ENCODE data around the gene LMBRD1. TPM values are rescaled to one million over a fixed set of nuclear protein-coding genes. Genes with fewer than 3 reads are reported as not detected.
"Not testable (repeated sequence)": the region's sequence is repeated elsewhere in the genome, so short reads cannot be mapped to it uniquely, and the experiment has no call there.

Gene LMBRD1
- total RNA-seq, 2 experiments from 2014 or later = 19.6 to 22.5 TPM

GRCh38 chr6:69819138-69819537 is 22.3 kb upstream of the LMBRD1 start:
- Mint-ChIP-seq H3K27me3 (ENCODE audit: low read depth) (no peaks in the 10 kb centered on the region), H3K4me1 (ENCODE audit: low read depth) (peaks cover 31% of the 10 kb centered on the region), H3K27ac (no peak overlapping the region), H3K36me3 (ENCODE audit: low read depth) (no peaks in the 10 kb centered on the region), H3K4me3 (no peak overlapping the region), H3K9me3 (ENCODE audit: insufficient read depth) (no peaks in the 10 kb centered on the region)
- ChIA-PET CTCF (interaction anchor here (2.5 kb wide), 1 partner anchor 22 kb away, joined by 11 read pairs; the partner anchor contains the start of gene LMBRD1), POLR2A (interaction anchor here (0.7 kb wide), 1 partner anchor 17 kb away, joined by 3 read pairs; no protein-coding TSS in a partner anchor)
- ATAC-seq = no peak
- DNase-seq = no peak

GRCh38 chr6:69818223-69818930 is 21.6 kb upstream of the LMBRD1 start:
- CTCF ChIA-PET = interaction anchor here (2.5 kb wide), 1 partner anchor 22 kb away, joined by 11 read pairs; the partner anchor contains the start of gene LMBRD1
- no peaks in the 10 kb centered on the region for H3K27me3 Mint-ChIP-seq (ENCODE audit: low read depth)

GRCh38 chr6:69817358-69817757 is 20.5 kb upstream of the LMBRD1 start:
- CTCF ChIA-PET = interaction anchor here (1.6 to 6.2 kb wide), 2 partner anchors 18 to 34 kb away, joined by 3 to 132 read pairs; partner anchors contain the start of gene LMBRD1
- Mint-ChIP-seq H3K27me3 (ENCODE audit: low read depth) (no peaks in the 10 kb centered on the region), H3K36me3 (ENCODE audit: low read depth) (peaks cover 5% of the 10 kb centered on the region), H3K4me1 (ENCODE audit: low read depth) (peaks cover 47% of the 10 kb centered on the region), H3K4me3 (no peak overlapping the region), H3K27ac (no peak overlapping the region), H3K9me3 (ENCODE audit: insufficient read depth) (peaks cover 5% of the 10 kb centered on the region)
- ATAC-seq (no peak), DNase-seq (no peak)
- POLR2A ChIA-PET = interaction anchor here (2.1 kb wide), 1 partner anchor 21 kb away, joined by 12 read pairs; the partner anchor contains the start of gene LMBRD1

More at GRCh38 chr6:69818223-69818930, 21.6 kb upstream of the LMBRD1 start:
- POLR2A ChIA-PET = no interaction called here
- DNase-seq (no peak), ATAC-seq (no peak)
- no peaks in the 10 kb centered on the region for H3K9me3 Mint-ChIP-seq (ENCODE audit: insufficient read depth)
- peaks cover 38% of the 10 kb centered on the region for H3K4me1 Mint-ChIP-seq (ENCODE audit: low read depth)
- no peak overlapping the region for H3K27ac Mint-ChIP-seq
- H3K36me3 Mint-ChIP-seq (ENCODE audit: low read depth) = no peaks in the 10 kb centered on the region
- no peak overlapping the region for H3K4me3 Mint-ChIP-seq

- H3K27ac Mint-ChIP-seq = peak overlapping the region; percentile 90
- H3K27me3 Mint-ChIP-seq (ENCODE audit: low read depth) = no peaks in the 10 kb centered on the region
- peaks cover 7% of the 10 kb centered on the region for H3K36me3 Mint-ChIP-seq (ENCODE audit: low read depth)
- ChIA-PET CTCF (interaction anchor here (1.6 to 6.2 kb wide), 2 partner anchors 17 to 33 kb away, joined by 3 to 132 read pairs; partner anchors contain the start of gene LMBRD1), POLR2A (interaction anchor here (0.7 to 2.1 kb wide), 3 partner anchors 17 to 1001 kb away, joined by 3 to 12 read pairs (median 6); partner anchors contain the start of gene LMBRD1)
- peaks cover 53% of the 10 kb centered on the region for H3K4me1 Mint-ChIP-seq (ENCODE audit: low read depth)
- peak; percentile 54 for DNase-seq
- ATAC-seq = peak; percentile 37
- peaks cover 5% of the 10 kb centered on the region for H3K9me3 Mint-ChIP-seq (ENCODE audit: insufficient read depth)
- H3K4me3 Mint-ChIP-seq = peak overlapping the region; percentile 73
Observed at GRCh38 chr6:69816569-69816968, 19.8 kb upstream of the LMBRD1 start.

- Mint-ChIP-seq H3K27ac (peak overlapping the region; percentile 90), H3K4me3 (peak overlapping the region; percentile 73), H3K4me1 (ENCODE audit: low read depth) (peaks cover 54% of the 10 kb centered on the region), H3K36me3 (ENCODE audit: low read depth) (peaks cover 9% of the 10 kb centered on the region), H3K9me3 (ENCODE audit: insufficient read depth) (peaks cover 5% of the 10 kb centered on the region), H3K27me3 (ENCODE audit: low read depth) (no peaks in the 10 kb centered on the region)
- ChIA-PET CTCF (interaction anchor here (0.7 to 6.2 kb wide), 4 partner anchors 11 to 50 kb away, joined by 3 to 132 read pairs (median 4); partner anchors contain the start of genes COL19A1 and LMBRD1), POLR2A (interaction anchor here (0.7 to 2.1 kb wide), 3 partner anchors 16 to 1001 kb away, joined by 3 to 12 read pairs (median 6); partner anchors contain the start of gene LMBRD1)
- peak; percentile 36 for DNase-seq
- peak; percentile 86 for ATAC-seq
Observed at GRCh38 chr6:69816026-69816425, 19.2 kb upstream of the LMBRD1 start.

- ATAC-seq = peak; percentile 47
Observed at GRCh38 chr6:69813508-69813907, 16.7 kb upstream of the LMBRD1 start.

GRCh38 chr6:69812746-69813427 is 16.1 kb upstream of the LMBRD1 start:
- Mint-ChIP-seq H3K9me3 (ENCODE audit: insufficient read depth) (peaks cover 9% of the 10 kb centered on the region), H3K27me3 (ENCODE audit: low read depth) (no peaks in the 10 kb centered on the region), H3K27ac (peak overlapping the region; percentile 69), H3K36me3 (ENCODE audit: low read depth) (peaks cover 9% of the 10 kb centered on the region), H3K4me1 (ENCODE audit: low read depth) (peaks cover 57% of the 10 kb centered on the region), H3K4me3 (peak overlapping the region; percentile 32)
- ChIA-PET POLR2A (interaction anchor here (0.6 to 3.4 kb wide), 2 partner anchors 9 to 16 kb away, joined by 3 to 14 read pairs; partner anchors contain the start of gene LMBRD1), CTCF (interaction anchor here (0.9 to 6.2 kb wide), 4 partner anchors 8 to 83 kb away, joined by 3 to 132 read pairs (median 4); partner anchors contain the start of gene LMBRD1)
- ATAC-seq = no peak
- DNase-seq = no peak

More at GRCh38 chr6:69813508-69813907, 16.7 kb upstream of the LMBRD1 start:
- POLR2A ChIA-PET = interaction anchor here (0.6 to 3.4 kb wide), 2 partner anchors 10 to 17 kb away, joined by 3 to 14 read pairs; partner anchors contain the start of gene LMBRD1
- peak overlapping the region; percentile 51 for H3K27ac Mint-ChIP-seq
- CTCF ChIA-PET = interaction anchor here (1.3 to 6.2 kb wide), 2 partner anchors 9 to 14 kb away, joined by 4 to 132 read pairs; partner anchors contain the start of gene LMBRD1
- H3K36me3 Mint-ChIP-seq (ENCODE audit: low read depth) = peaks cover 9% of the 10 kb centered on the region
- peaks cover 57% of the 10 kb centered on the region for H3K4me1 Mint-ChIP-seq (ENCODE audit: low read depth)
- H3K4me3 Mint-ChIP-seq = peak overlapping the region; percentile 32
- DNase-seq = no peak
- no peaks in the 10 kb centered on the region for H3K27me3 Mint-ChIP-seq (ENCODE audit: low read depth)
- peaks cover 9% of the 10 kb centered on the region for H3K9me3 Mint-ChIP-seq (ENCODE audit: insufficient read depth)

GRCh38 chr6:69802995-69803394 is 6.2 kb upstream of the LMBRD1 start:
- Mint-ChIP-seq H3K9me3 (ENCODE audit: insufficient read depth) (no peaks in the 10 kb centered on the region), H3K4me1 (ENCODE audit: low read depth) (no peaks in the 10 kb centered on the region), H3K4me3 (no peak overlapping the region), H3K27ac (no peak overlapping the region), H3K36me3 (ENCODE audit: low read depth) (no peaks in the 10 kb centered on the region), H3K27me3 (ENCODE audit: low read depth) (no peaks in the 10 kb centered on the region)
- ChIA-PET CTCF (interaction anchor here (7.5 kb wide), 1 partner anchor 11 kb away, joined by 132 read pairs; no protein-coding TSS in a partner anchor), POLR2A (interaction anchor here (1.0 kb wide), 1 partner anchor 10 kb away, joined by 3 read pairs; no protein-coding TSS in a partner anchor)
- no peak for ATAC-seq
- DNase-seq = no peak

GRCh38 chr6:69801711-69802110 is 4.9 kb upstream of the LMBRD1 start:
- Mint-ChIP-seq H3K27me3 (ENCODE audit: low read depth) (no peaks in the 10 kb centered on the region), H3K9me3 (ENCODE audit: insufficient read depth) (no peaks in the 10 kb centered on the region), H3K4me3 (no peak overlapping the region), H3K27ac (no peak overlapping the region), H3K4me1 (ENCODE audit: low read depth) (peaks cover 9% of the 10 kb centered on the region), H3K36me3 (ENCODE audit: low read depth) (peaks cover 3% of the 10 kb centered on the region)
- no peak for ATAC-seq
- ChIA-PET POLR2A (interaction anchor here (1.2 kb wide), 1 partner anchor 18 kb away, joined by 3 read pairs; no protein-coding TSS in a partner anchor), CTCF (interaction anchor here (7.5 kb wide), 1 partner anchor 12 kb away, joined by 132 read pairs; no protein-coding TSS in a partner anchor)
- no peak for DNase-seq

GRCh38 chr6:69801225-69801624 is 4.4 kb upstream of the LMBRD1 start:
- Mint-ChIP-seq H3K27ac (no peak overlapping the region), H3K9me3 (ENCODE audit: insufficient read depth) (no peaks in the 10 kb centered on the region), H3K4me3 (no peak overlapping the region), H3K36me3 (ENCODE audit: low read depth) (peaks cover 3% of the 10 kb centered on the region), H3K4me1 (ENCODE audit: low read depth) (peaks cover 9% of the 10 kb centered on the region), H3K27me3 (ENCODE audit: low read depth) (no peaks in the 10 kb centered on the region)
- CTCF ChIA-PET = interaction anchor here (7.5 kb wide), 1 partner anchor 13 kb away, joined by 132 read pairs; no protein-coding TSS in a partner anchor
- DNase-seq = no peak
- no peak for ATAC-seq
- POLR2A ChIA-PET = no interaction called here

GRCh38 chr6:69798796-69799195 is 2.0 kb upstream of the LMBRD1 start:
- ATAC-seq; H3K9me3 Mint-ChIP-seq (ENCODE audit: insufficient read depth); DNase-seq; H3K4me3 Mint-ChIP-seq; H3K27ac Mint-ChIP-seq; H3K27me3 Mint-ChIP-seq (ENCODE audit: low read depth): not testable (repeated sequence)
- POLR2A ChIA-PET = interaction anchor here (1.6 kb wide), 1 partner anchor 17 kb away, joined by 6 read pairs; no protein-coding TSS in a partner anchor
- Mint-ChIP-seq H3K36me3 (ENCODE audit: low read depth) (peaks cover 10% of the 10 kb centered on the region), H3K4me1 (ENCODE audit: low read depth) (peaks cover 31% of the 10 kb centered on the region)
- CTCF ChIA-PET = interaction anchor here (1.3 to 7.5 kb wide), 3 partner anchors 9 to 37 kb away, joined by 3 to 132 read pairs (median 7); no protein-coding TSS in a partner anchor

Measured in activated CD8-positive, alpha-beta T cell treated with anti-CD3 and anti-CD28 coated beads, Interleukin-2, amount 10 ng/mL, durations not matched to agents 7 days and 5 days (primary cell).